ENCODE results near the gene GSTT4. TPM values are rescaled to one million over a fixed set of nuclear protein-coding genes. Genes with fewer than 3 reads are reported as not detected.

Gene GSTT4
- polyA plus RNA-seq, 1 of the 3 experiments (the other 2 are of a cell fraction) = not detected

- TF ChIP-seq RCOR1 (IDR thresholded peaks at IDR 0.05; ENCODE audit: low read length) = no peak
- no peak for TF ChIP-seq SMC3 (IDR thresholded peaks at IDR 0.05; ENCODE audit: low read depth, low read length)
- no peak for TF ChIP-seq IRF3 (IDR thresholded peaks at IDR 0.05; ENCODE audit: low read depth, low read length)
- TF ChIP-seq FOXM1 (IDR thresholded peaks at IDR 0.05; ENCODE audit: low read depth) = no peak
- TF ChIP-seq MAX (IDR thresholded peaks at IDR 0.05; ENCODE audit: low read depth) = no peak
- TF ChIP-seq TEAD4 (IDR thresholded peaks at IDR 0.05; ENCODE audit: borderline replicate concordance, insufficient read depth) = no peak
- no peak for TF ChIP-seq FOXJ3 (CRISPR knock-in tag; IDR thresholded peaks at IDR 0.05)
- TF ChIP-seq GATA2 (CRISPR knock-in tag; IDR thresholded peaks at IDR 0.05) = no peak
- TF ChIP-seq EZH2phosphoT487 (IDR thresholded peaks at IDR 0.05; ENCODE audit: borderline replicate concordance, low read depth) = no peak
- TF ChIP-seq NRF1 (IDR thresholded peaks at IDR 0.05; ENCODE audit: low read depth, low read length) = no peak
- 67% methylated on average over 6 of the region's 6 CpGs for WGBS (ENCODE audit: low lambda C conversion rate)
Observed at GRCh38 chr22:24008381-24009226, 3.4 kb upstream of the GSTT4 start.

GRCh38 chr22:24008022-24008283 is 2.7 kb upstream of the GSTT4 start:
- WGBS (ENCODE audit: low lambda C conversion rate) = 14% methylated on average over 1 of the region's 1 CpG
- Histone ChIP-seq H4K20me1 (ENCODE audit: insufficient read depth) (no peaks in the 10 kb centered on the region), H3K27ac (ENCODE audit: low read depth in 2 of 2, low read length in 1 of 2) (no peak overlapping the region), H3K4me1 (ENCODE audit: control insufficient read depth in 1 of 2, insufficient read depth in 2 of 2, low read depth in 1 of 2, low read length in 1 of 2) (peaks cover 7 to 8% of the 10 kb centered on the region in 2 experiments; a peak in 3 of 4 replicates), H3F3A (replicated peaks; ENCODE audit: insufficient read depth) (peaks cover 10% of the 10 kb centered on the region), H3K4me2 (no peak overlapping the region), H3K9me2 (no peaks in the 10 kb centered on the region), H3K79me2 (ENCODE audit: insufficient read depth) (peaks cover 17% of the 10 kb centered on the region), H3K9me3 (no peaks in the 10 kb centered on the region), H3K27me3 (ENCODE audit: insufficient read depth) (no peaks in the 10 kb centered on the region), H2AFZ (ENCODE audit: low read depth) (no peak overlapping the region), H3K36me3 (replicated peaks in 1 of 2; ENCODE audit: control insufficient read depth in 1 of 2, insufficient read depth in 2 of 2, low read length in 1 of 2) (no peaks in the 10 kb centered on the region), H3K9ac (no peak overlapping the region), H3K4me3 (ENCODE audit: low read depth in 2 of 2, low read length in 1 of 2) (no peak overlapping the region)
- no peak for DNase-seq
- ChIA-PET CTCF (interaction anchor here (1.1 kb wide), 1 partner anchor 94 kb away, joined by 4 read pairs; no protein-coding TSS in a partner anchor), POLR2A (no interaction called here)
- no peak for TF ChIP-seq CTCF (IDR thresholded peaks at IDR 0.05)
- TF ChIP-seq FOXM1 (IDR thresholded peaks at IDR 0.05; ENCODE audit: low read depth) = no peak
- no peak for TF ChIP-seq MXI1 (IDR thresholded peaks at IDR 0.05; ENCODE audit: low read depth, low read length)
- no peak for TF ChIP-seq GABPA (IDR thresholded peaks at IDR 0.05; ENCODE audit: low read depth)
- TF ChIP-seq POLR2AphosphoS5 (IDR thresholded peaks at IDR 0.05; ENCODE audit: low read depth, low read length) = no peak
- TF ChIP-seq USF1 (IDR thresholded peaks at IDR 0.05; ENCODE audit: borderline replicate concordance, low read depth) = no peak

More at GRCh38 chr22:24008381-24009226, 3.4 kb upstream of the GSTT4 start:
- Histone ChIP-seq H3K4me1 (ENCODE audit: control insufficient read depth in 1 of 2, insufficient read depth in 2 of 2, low read depth in 1 of 2, low read length in 1 of 2) (peaks cover 7 to 8% of the 10 kb centered on the region in 2 experiments; a peak in 3 of 4 replicates), H2AFZ (ENCODE audit: low read depth) (no peak overlapping the region), H3K4me2 (no peak overlapping the region), H3K9ac (no peak overlapping the region), H3K9me3 (no peaks in the 10 kb centered on the region), H3K27me3 (ENCODE audit: insufficient read depth) (no peaks in the 10 kb centered on the region), H3K9me2 (no peaks in the 10 kb centered on the region), H4K20me1 (ENCODE audit: insufficient read depth) (no peaks in the 10 kb centered on the region), H3K36me3 (replicated peaks in 1 of 2; ENCODE audit: control insufficient read depth in 1 of 2, insufficient read depth in 2 of 2, low read length in 1 of 2) (no peaks in the 10 kb centered on the region), H3K27ac (ENCODE audit: low read depth in 2 of 2, low read length in 1 of 2) (no peak overlapping the region), H3K4me3 (ENCODE audit: low read depth in 2 of 2, low read length in 1 of 2) (no peak overlapping the region), H3F3A (replicated peaks; ENCODE audit: insufficient read depth) (peaks cover 10% of the 10 kb centered on the region), H3K79me2 (ENCODE audit: insufficient read depth) (peaks cover 23% of the 10 kb centered on the region)
- POLR2A ChIA-PET = no interaction called here
- CTCF ChIA-PET = interaction anchor here (1.1 kb wide), 2 partner anchors 93 to 314 kb away, joined by 3 to 4 read pairs; no protein-coding TSS in a partner anchor
- DNase-seq = no peak
